ENCODE data around the gene COL5A3.

DNA sequence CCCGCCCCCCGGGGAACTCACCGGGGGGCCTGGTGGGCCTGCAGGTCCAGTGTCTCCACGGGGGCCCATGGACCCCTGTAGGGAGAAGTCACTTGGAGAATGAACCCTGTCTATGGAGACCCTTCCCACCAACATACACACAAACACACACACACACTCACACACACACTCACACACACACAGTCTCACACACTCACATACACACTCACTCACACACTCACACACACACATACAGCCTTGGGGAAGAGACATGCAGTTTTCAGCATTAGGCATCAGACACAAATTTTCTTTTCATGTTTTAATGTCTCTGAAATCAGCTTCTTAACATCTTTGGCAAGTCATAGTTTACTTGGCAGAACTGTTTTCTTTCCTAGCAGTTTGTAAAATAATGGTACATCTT lies 43.0 kb downstream of the COL5A3 start:
- TF ChIP-seq, protein P1, sequence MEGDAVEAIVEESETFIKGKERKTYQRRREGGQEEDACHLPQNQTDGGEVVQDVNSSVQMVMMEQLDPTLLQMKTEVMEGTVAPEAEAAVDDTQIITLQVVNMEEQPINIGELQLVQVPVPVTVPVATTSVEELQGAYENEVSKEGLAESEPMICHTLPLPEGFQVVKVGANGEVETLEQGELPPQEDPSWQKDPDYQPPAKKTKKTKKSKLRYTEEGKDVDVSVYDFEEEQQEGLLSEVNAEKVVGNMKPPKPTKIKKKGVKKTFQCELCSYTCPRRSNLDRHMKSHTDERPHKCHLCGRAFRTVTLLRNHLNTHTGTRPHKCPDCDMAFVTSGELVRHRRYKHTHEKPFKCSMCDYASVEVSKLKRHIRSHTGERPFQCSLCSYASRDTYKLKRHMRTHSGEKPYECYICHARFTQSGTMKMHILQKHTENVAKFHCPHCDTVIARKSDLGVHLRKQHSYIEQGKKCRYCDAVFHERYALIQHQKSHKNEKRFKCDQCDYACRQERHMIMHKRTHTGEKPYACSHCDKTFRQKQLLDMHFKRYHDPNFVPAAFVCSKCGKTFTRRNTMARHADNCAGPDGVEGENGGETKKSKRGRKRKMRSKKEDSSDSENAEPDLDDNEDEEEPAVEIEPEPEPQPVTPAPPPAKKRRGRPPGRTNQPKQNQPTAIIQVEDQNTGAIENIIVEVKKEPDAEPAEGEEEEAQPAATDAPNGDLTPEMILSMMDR (IDR thresholded peaks at IDR 0.05; ENCODE audit: borderline replicate concordance, extremely low read depth, low read length, poor library complexity, severe bottlenecking) = no peak
- no peak for TF ChIP-seq EZH2 (IDR thresholded peaks at IDR 0.05; ENCODE audit: borderline replicate concordance, low read depth, low read length, severe bottlenecking)

Measured in DND-41 (cell line).